Left forelimb (tissue), 1 donor: ENCODE data around the gene MBIP.

ENCODE experiments used
- DNase-seq: peaks from one replicate; pipeline ENCODE4 v3.0.0-alpha.2; 2018; ENCODE audit warnings: low spot score

MBIP gene

DNA sequence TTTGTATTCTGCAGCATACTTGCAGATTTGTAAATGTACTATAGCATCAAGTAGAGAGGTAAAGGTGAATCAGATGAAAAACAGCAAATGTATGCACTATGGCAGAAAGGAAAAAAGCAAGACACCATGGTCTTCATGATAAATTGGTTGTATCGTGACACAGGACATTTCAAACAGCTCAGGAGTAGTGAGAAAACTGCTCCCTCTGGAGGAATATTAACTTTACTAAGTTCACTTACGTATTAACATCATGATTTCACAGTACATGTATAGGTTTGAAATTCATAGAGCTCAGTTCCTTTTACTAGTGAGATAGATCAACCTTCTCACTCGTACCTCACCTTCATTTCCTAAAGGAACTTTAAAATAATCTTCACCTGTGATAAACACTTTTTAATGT, 6.5 kb downstream of the MBIP start:
- DNase-seq = no peak

GRCh38 chr14:36313206-36313605, 7.2 kb downstream of the MBIP start:
- no peak for DNase-seq

DNA sequence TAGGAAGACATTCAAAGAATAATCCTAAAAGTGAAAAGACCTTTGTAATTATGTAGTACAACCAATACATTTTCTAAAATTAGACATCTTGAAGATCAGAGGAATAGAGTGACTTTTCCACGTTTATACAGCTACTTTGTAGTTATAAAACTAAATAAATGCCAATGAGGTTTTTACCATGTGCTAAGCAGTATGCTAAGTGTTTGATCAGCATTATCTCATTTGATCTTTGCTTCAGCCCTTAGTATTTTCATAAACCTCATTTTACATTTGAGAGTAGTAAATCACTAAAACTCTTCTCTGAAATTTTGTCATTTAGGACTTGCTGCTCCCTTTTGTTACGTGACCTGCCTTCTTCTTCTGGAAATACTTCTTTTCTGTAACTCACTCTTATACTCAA, 13.6 kb downstream of the MBIP start:
- no peak for DNase-seq

DNA sequence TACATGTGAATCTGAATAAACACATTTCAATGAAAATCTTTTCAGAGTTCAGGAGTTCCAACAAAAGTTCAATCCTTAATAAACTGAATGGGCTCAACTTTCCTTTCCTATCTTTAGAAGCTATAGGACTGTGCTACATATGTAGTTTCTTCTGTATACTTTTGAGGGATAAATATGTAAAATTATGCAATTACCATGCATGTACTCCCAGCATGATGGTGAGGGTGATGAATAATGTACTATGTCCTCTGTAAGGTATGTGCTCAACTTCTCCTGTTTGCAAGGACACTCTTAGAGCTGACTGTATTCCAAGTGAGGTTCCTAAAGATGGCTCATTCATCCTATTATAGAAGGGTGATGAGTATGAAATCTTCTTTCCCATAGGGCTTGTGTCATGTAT, 15.5 kb downstream of the MBIP start:
- DNase-seq = no peak

DNA sequence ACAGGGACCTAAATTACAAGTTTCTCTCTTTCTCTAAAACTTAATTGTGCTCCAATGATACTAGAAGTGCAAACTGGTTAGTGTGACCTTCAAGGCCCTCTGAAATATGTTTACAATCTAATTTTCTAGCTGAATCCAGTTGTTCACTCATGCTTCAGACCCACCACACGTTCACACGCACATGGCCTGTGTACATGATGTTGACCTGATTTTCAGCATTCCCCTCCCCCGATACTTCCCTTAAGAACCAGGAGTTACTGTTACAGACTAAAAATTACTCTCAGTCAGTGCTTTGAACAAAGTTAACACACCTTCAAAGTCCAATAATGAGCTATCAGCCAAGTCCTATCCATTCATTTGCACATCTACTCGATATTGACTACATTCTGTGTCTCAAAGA, 16.5 kb downstream of the MBIP start:
- DNase-seq = no peak

DNA sequence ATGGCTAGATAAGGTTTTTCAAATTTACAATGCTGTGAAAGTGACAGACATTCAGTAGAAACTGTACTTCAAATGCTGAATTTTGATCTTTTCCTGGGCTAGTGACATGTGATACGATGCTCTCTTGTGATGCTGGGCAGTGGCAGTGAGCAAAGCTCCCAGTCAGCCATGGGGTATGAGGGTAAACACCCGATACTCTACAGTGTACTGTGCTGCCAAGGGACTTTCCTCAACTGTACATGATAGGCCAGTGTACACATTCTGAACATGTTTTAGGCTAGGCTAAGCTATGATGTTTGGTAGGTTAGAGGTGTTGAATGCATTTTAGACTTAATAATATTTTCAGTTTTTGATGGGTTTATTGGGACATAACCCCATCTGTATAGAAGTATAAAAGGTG, 17.6 kb downstream of the MBIP start:
- no peak for DNase-seq

DNA sequence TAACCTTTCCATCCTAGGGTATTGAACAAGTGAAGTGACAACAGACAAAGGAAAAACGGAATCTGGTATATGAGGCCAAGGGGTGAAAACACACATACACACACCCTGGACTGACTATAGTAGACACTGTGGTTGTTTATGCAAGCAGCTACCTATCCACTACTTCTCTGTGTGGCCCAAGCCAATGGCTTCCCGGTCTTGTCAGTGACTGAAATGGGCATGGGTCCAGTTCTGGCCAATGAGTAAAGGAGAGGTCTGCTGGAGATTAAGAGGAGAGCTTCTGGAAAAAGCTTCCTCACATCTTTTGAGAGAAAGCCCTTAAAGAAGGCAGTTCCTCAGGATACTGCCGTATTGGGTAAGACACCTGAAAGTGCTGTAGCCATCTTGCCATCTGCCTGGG, 19.3 kb downstream of the MBIP start:
- no peak for DNase-seq

DNA sequence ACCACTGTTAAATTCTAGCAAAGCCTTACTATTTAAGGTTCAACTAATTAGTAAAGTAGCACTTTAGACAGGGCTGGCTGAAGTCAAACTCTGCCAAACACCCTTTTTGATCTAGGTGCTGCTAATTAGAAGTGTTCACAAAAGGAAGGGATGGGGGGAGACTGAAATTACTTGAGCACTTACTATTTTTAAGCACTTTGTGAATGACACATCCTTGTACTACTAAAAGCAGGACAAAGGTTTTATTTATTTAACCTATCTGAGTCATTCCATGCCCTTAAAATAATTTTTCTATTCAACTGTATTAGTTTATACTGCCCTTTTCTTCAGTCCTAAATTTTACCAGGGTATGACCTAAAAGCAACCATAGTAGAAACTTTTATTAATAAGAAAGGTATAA, 20.1 kb downstream of the MBIP start:
- no peak for DNase-seq

DNA sequence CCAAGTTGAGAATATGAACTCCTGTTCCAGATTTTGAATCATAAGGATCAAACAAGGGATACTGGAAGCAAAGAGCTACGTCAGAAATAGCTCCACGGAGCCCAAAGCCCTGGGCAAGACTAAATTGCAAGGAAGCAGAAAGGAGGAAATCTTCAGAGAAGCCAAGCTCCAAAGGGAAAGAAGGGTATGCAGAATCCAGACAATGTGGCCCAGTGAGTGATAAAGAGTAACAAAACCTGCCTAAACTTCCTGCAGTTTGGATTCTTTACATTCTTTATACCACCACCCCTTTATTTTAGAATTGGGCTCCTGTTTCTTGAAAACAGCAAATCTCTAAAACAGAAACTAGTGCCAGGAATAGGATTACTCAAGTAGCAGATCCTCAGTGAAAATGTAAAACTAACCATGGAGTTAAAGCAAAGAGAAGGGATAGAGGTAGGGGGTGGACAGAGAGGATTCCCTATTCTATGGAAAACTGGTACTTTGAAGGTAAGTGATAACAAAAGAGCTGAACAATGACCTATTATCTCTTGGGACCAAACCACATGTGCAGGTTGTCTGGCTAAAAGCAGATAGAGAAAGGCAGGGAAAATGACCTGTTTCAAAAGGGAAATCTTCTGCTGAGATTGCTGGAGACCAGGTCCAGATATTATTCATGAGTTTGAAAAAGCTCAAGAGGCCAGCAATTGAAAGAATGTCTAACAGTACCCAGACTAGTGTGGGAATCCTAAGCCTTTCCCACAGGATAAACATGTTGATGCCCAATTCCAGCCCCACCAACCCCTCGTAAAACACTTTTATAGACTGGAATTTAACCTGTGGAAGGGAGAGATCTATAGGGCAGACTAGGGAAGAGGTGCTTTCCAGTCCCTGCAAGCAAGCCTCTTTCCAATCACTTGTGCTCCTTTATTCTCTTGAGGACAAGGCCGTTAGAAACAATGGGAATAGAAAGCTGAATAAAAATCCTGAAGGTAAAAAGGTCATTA, 24.5 kb downstream of the MBIP start:
- DNase-seq = no peak

GRCh38 chr14:36294543-36294942, 25.9 kb downstream of the MBIP start:
- no peak for DNase-seq

GRCh38 chr14:36293824-36294223, 26.6 kb downstream of the MBIP start:
- DNase-seq = no peak

DNA sequence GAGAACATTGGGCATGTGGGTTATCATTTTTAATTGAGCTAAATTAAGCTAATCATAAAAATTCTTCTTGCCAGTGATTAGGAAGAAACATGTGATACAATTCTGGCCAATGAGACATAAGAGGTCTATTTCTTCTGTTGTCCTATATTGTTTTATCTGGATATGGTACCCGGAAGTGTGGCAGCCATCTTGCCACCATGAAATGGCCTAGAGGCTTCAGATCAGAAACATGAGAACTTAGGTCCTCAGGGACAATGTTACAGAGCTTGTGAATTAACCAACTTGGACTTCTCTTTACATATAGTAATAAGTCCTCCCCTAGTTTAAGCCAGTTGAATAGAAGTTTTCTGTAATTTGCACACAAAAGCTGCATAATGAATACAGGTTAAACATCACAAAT, 30.5 kb downstream of the MBIP start:
- no peak for DNase-seq

DNA sequence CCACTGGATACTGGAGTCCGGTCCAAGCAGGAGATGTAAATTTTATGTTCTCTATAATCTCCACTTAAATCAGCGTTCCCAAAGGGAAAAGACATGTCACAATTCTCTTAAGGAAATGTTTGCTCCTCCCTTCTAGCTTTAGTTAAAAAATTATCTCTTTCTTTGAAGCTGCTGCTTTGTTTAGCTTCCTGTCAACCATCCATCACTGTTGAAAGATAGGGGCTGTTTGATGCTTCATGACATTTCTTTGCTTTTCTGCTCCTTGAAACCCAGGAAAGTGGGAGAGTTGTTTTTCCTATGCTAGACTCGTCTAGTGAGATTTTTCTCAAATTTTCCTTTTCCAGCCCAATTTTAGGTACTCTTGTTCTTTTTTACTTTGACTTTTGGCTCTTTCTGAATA, 31.9 kb downstream of the MBIP start:
- no peak for DNase-seq

GRCh38 chr14:36284971-36285595, 35.4 kb downstream of the MBIP start:
- DNase-seq = no peak

GRCh38 chr14:36281309-36281708, 39.1 kb downstream of the MBIP start:
- no peak for DNase-seq

DNA sequence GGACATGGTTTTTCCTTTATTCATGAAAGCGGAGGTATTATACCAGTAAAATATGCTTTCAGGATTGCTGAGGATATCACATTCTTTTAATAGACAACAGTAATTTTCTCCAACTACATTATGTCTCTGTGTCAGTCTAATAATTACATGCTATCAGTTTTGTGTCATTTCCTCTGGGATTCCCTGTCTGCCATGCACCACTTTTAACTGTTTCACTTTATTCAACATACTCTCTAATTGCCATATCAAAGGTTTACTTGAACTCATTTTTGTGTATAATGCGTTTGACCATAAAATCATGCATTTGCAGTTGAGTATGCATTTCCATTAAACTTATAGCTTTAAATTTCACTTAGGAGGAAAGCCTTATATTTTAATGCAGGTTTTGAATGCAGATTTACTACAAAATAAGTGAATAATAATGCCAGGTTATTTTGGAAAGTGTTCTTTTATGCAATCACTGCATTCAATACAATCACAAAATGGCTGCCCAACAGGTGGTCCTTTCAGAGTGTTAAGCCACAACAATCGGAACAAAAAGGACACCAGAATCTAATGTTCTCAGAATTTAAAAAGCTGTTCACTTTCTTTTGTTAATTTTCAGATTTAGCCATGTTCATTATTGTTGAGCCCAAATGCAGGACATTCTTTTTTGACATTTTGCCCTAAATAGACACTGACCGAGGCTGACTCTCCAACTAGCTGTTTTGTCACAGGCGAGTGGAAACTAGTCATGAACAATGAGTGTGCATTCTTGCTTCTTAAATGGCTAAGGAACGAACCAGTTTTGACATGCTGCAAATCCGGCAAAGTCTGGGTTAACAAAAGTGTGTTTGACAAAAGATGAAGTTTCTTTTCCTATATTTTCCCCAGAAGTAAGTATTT, 40.9 kb downstream of the MBIP start:
- DNase-seq = no peak

GRCh38 chr14:36275741-36276140, 44.7 kb downstream of the MBIP start:
- no peak for DNase-seq

DNA sequence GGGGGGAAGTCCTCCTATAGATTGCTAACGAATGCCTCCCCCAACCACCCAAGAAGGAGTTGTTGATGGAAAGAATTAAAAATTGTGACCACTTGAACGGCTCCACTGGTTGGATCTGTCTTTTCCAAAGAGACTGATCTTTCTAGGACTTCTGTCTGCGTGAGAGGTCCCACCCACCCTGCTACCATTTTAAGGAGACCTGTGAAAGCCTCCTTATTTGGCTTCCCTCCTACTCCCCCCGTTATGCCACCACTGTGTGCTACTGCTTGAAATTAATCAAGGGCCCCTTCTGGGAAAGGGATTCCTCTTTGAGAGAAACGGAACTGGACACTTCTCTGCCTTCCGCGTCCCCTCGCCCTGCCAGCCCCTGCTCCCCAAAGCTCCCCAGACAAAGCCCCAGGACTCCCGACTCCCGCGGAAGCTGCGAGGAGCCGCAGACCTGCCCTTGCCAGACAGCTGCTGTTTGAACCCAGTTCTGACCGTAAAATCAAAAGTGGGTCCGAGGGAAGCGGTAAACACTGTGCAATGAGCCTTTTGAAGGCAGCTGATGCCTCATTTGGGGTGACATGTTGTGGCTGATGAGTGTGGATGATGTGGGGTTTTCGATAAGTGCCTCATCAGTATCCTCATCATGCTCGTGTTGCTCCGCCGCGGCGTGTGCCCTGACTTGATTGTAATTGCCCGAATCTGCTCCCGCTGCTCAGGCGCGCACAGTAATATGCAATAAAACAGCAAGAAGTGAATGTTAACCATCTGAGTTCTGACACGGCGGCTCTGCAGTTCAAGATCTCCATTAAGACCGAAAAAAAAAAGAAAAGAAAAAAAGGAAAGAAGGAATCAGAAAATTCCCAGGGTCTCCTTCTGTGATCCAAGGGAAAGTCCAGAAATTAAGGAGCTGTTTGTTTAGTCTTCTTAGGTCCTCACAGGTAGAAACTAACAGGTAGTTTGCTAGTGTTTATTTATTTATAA, 48.2 kb downstream of the MBIP start:
- no peak for DNase-seq

GRCh38 chr14:36271222-36271621, 49.2 kb downstream of the MBIP start:
- no peak for DNase-seq

DNA sequence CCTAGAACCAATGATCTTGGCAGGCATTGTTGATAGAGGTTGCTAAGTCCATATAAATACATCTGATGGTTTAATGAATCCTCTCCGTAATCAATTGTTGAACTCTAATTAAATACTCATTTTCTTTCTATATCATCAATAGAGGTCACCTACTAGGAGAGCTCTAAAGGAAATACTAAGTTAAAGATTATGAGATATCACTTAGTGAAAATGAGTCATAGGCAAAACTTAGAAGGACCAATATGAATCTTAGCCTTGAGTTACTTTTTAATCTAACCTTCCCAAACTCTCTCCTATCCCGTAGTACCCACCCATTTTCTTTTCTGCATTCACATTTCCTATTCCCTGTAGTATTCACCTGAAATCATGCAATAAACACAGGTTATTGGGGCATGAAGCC, 50.2 kb downstream of the MBIP start:
- DNase-seq = no peak

GRCh38 chr14:36268121-36268520, 52.3 kb downstream of the MBIP start:
- no peak for DNase-seq
